Epithelial cell of prostate (primary cell): ENCODE data around the gene RGS6.

Source experiments
- DNase-seq: peaks from one replicate; pipeline ENCODE4 v3.0.0-alpha.2; 2011; ENCODE audit warnings: low read depth, low spot score
- H3K27ac ChIP-seq: fragments of 450-650 bp; 2 replicates; pipeline ENCODE4 v1.5.1; 2017; ENCODE audit warnings: mild to moderate bottlenecking

Gene RGS6

DNA sequence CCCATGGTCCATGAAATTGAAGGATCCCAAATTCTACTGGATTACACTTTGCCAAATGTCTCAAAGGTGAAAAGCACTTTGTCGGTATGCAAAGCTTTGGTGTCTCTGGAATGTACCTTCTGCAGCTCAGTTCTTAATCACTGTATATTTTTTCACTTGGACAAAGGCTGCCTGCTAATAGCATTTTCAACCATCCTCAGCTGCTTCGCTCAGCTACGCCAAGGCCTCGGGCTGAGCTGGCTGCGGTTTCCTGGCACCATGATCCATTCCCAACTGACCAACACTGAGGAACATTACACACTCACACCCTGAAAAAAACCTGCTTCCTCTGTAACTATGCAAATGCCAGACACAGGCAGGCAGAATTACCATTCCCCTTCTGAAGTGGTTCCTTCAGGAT, 626.5 kb downstream of the RGS6 start:
- peak overlapping the region; percentile 95 for H3K27ac ChIP-seq
- no peak for DNase-seq

DNA sequence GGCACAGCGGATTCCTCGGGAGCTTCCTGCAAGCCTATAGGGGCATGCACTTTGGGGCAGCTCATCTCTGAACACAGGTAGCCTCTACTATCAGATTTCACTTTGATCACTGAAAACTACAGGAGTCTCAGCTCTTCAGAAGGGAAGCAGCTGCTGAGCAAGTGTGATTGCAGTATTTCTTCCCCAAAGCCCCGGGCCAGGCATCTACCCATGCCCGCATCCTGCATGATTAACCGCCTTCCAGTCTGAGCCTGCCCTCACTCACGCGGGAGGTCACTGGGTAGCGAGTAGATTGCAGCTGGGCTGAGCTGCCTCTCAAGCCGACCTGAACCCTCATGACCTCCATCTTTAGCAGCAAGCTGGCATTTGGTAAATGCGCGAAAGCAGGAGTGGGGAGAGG, 627.0 kb downstream of the RGS6 start:
- DNase-seq: peak; percentile 40
- H3K27ac ChIP-seq: peak overlapping the region; percentile 95

DNA sequence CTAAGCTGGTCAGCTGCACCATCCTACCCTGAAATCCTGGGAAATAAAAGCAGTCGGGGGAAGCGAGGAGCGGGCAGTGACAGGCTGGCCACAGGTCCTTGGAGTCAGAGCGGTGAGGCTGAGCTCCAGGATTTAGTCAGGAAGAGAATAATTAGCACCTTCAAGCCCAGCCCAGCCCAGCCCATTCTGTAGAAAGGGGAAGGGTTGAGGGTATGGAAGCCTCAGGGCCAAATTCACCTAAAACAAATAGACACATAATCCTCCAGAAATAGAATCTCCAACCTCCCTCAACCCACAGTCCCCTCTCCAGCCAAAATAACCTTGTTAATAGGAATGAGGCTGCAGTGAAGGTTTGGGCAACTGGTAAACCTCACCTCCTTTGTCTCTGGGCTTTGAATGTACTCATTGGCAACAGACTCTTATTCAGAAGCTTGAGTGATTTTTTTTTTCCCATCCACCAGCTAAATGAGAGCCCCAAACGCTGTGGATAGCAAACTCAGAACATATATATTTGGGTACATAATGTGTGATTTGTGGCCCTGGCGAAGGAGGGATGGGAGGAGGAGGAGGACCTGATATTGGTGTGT, 627.5 kb downstream of the RGS6 start:
- no peak for DNase-seq
- H3K27ac ChIP-seq: peak overlapping the region; percentile 95

DNA sequence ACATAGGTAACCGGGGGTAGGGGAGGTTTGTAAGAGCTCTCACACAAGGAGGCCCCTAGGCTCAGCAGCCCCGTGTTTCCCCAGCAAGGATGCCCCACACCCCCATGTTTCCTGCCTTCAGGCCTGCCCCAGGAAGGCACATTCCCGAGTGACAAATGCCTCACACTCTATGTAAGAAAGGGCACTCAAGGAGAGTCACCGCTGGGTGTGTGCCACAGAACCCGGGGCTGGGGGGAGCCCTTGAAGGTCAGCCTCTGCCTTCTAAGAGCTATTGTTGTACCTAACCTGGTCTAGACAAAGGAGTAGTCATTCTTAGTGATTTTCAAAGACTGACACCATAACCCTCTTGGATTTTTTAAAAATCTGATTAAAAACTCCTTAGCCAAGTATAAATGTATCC, 628.1 kb downstream of the RGS6 start:
- H3K27ac ChIP-seq: peak overlapping the region; percentile 95
- no peak for DNase-seq

DNA sequence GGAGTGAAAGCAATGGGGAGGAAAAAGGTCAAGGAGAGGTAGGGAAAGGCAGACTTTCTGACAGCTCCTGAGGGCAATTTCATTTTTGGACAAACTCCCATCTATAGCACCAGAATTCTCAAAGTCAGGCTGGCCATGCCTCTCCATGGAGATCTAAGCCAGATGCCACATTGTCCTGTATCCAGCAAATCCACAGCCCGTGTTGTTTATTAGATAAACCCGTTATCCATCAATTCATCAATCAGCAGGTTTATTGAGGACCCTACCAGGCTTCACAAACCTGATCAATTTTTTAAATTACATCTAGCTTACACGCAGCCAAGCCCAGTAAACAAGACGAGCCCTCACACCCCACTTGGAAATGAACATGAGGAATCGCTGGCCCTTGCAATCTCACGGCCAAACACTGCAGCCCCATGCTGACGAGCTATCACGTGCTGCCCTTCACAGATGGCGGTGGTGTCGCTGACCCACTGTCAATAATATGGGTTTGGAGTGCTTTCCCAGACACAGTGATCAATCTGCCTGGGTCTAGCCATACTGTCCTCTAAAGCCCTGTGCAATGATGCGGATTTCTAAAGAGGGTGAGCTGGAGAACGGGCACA, 628.8 kb downstream of the RGS6 start:
- DNase-seq: no peak
- no peak overlapping the region for H3K27ac ChIP-seq

DNA sequence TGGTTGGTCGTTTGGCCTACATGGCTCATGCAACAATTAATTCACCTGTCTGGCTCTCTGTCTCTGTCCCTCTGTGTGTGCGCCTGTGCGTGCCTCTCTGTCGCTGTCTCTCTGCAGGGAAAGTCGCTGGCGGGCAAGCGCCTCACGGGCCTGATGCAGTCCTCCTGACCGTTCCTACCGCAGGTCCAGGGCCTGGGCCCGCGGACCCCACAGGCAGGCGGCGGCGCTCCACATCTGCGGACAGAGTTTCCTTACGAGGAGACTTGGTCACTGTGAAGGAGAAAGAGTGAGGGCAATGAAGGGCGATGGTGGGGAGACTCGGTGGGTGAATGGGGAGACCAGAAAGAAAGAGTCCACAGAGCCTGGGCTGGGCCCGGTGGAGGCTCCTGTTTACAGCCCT, 630.1 kb downstream of the RGS6 start:
- DNase-seq: no peak
- H3K27ac ChIP-seq: no peak overlapping the region

DNA sequence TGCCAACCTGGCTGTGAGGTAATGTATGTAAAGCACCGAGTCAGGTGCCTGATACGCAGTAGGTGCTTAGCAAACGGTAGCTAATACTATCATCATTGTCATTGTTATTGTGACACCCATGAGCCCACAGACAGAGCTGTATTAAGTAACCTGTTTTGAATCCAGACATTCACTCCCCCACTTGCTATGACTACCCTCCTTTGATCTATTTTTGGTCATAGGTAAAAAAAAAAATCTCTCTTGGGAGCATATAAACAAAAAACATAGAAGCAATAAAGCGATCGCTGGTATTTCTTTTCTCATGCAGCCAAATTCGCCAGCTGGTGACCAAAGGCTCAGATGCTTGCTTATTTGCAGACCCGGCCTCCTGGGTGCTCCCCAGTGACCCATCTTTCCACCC, 631.4 kb downstream of the RGS6 start:
- no peak for DNase-seq
- H3K27ac ChIP-seq: no peak overlapping the region

DNA sequence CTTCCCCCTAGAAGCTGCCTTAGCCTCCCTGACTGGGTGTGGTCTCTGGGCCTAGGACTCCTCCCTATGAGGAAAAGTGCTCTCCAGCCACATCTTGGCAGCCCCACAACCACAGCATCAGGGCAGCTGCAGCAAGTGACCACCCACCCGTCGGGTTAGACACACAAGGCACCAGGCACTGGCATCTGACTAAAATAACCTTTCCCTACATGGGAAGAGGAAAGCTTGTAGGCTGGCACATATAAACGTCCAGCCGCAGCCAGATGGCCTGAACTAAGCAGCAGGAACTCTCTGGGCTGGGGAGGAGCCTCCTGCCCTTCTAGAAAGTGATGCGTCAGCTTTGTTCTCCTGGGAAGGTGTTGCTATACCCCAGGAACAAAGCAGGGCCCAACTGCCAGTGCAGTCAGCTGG, 632.9 kb downstream of the RGS6 start:
- no peak overlapping the region for H3K27ac ChIP-seq
- DNase-seq: no peak

DNA sequence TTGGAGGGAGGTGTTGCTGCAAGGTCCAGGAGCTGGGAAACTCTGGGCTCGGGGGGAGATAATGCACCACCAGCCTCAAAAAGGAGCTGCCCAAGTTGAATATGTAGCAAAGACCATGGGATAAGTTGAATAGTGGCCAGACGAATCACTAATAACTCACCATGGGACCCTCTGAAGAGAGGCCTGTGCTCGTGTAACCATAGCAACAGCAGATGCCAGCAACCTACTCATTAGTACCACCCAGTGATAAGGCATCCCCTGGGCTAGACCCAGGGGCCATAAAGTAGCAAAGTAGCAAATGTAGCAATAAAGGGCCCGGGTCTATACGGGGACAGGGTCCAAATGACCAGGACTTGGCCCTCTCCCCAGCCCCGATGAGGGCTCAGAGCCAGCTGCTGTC, 633.7 kb downstream of the RGS6 start:
- no peak for DNase-seq
- no peak overlapping the region for H3K27ac ChIP-seq

DNA sequence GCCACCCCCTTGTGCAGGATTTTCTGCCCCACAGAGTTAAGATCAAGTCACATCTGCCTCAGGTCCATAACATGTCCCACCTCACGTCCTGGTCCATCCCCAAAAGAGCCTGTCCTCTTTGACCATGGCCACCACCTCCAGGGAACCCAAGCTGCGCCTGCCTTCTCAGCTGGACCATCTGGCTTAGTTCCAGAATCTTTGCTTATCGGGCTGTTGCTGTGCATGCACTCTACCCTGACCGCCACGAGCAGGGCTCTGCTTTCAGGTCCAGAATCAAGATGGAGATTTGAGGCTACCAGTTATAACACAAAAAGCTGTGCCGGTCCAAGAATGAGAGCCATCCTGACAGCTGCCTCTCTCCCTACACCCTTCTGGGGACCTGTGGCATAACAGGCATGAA, 635.0 kb downstream of the RGS6 start:
- no peak overlapping the region for H3K27ac ChIP-seq
- no peak for DNase-seq

DNA sequence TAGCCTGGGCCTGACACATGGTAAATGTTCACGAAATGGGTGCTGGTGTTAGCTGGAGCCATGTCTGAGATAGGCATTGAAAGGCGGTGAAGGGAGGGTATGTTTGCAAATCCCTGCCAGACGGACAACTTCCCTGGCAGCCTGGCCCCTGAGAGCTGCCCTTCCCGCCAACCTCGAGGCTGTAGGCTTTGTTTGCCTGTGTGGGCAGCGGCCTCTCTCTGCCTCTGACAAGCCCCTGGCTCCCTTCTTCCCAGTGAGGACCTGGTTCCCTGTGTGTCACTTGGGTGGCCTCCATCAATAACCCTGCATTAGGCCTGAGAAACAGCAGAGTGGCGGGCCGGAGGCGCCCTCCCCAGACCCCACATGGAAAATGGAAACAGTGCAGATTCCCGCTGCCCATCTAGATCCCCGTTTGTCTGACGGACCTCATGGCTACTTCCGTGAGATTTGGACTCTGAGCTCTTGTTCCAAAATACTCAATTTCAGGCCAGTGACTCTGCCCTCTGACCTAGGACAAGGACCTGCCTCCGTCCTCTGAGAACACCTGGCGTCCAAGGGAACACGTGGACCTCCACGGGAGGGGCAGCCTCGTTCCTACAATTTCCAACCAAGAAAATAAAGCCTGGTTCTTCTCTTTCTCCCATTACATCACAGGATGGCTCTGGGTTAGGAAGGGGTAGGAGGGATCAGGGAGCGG, 636.2 kb downstream of the RGS6 start:
- no peak overlapping the region for H3K27ac ChIP-seq
- no peak for DNase-seq

DNA sequence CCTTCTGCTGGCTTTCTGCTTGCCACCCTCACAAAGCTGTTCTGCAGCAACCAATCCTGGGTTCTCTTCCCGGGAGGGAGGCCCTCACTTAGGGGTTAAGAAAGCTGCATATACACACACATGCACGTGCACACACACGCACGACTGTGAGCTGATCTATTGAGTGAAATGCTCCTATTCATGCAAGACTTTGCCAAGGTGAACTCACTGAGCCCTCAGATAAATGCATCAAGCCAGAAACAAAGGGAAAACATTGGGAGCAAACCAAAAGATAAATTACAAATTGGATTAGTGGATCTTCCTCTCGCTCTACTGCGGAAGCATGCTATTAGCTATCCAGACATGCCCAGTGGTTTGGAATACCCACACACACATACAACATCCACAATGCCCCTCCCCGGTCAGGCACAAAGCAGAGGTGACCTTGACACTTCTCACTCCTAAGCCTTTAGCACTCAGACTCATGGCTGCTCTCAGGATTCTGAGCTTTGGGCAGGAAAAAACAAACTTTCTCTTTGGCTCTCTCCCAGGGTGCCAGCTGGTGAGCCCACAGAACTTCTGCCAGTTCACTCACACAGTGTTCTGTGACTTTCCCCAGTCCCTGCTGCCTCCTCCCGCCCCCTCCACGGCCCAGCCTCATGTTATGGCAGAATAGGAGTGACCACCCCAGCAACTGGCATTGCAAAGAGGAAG, 641.6 kb downstream of the RGS6 start:
- no peak for DNase-seq

DNA sequence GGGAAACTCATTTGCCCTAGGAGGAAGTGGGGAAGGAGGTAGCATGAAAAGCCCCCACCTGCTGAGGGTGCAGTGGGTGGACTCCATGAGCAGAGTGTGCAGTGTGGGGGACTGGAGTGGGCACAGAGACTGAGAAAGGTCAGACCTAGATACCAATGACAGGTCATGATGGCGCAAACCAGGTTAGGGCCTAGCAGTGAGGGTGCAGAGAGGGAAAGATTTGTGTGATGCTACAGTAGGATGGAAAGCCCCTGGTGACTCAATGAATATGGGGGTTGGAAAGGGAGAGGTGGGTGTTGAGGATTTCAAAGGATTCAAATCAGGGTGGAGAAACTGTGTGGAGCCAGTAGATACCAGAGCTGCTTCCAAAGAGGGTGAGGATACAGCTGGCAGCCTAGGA, 642.5 kb downstream of the RGS6 start:
- no peak for DNase-seq
- no peak overlapping the region for H3K27ac ChIP-seq

More for the DNA sequence above, 641.6 kb downstream of the RGS6 start:
- no peak overlapping the region for H3K27ac ChIP-seq

DNA sequence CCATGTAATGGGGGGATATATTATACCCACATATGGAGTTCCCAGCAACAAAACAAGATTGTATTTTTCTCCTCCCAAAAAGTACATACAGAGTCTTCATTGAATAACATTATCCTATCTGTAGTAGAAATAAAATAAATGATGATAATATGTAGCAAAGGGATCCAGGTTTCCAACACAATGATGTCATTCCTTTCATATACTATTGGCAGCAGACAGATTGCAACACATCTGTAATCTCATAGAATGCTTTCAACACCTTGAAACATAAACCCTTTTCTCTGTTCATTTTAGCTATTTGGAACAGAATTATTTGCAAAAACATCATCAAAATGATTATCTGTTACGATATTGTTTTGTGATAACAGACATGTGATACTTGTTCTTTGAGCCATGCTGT, 644.0 kb downstream of the RGS6 start:
- H3K27ac ChIP-seq: no peak overlapping the region

DNA sequence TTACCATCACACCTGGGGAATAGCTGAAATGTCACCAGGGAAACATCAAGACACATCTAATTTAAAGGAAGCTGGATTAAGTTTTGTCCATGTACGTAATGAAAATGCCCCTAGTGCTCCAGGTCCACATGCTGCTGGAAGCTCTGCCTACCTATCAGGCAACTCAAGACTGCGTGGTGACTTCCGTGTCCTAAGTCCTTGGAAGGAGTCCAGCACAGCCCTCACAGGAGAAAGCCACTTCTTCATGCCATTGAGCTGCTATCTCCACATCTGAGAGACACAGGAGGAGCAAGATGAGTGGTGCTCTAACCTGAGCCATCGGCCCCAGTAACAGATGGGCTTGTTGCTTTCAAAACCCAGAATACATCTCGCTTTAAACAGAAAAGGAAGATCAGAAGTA, 645.3 kb downstream of the RGS6 start:
- no peak overlapping the region for H3K27ac ChIP-seq
- DNase-seq: no peak

More for the DNA sequence above, 644.0 kb downstream of the RGS6 start:
- no peak for DNase-seq

DNA sequence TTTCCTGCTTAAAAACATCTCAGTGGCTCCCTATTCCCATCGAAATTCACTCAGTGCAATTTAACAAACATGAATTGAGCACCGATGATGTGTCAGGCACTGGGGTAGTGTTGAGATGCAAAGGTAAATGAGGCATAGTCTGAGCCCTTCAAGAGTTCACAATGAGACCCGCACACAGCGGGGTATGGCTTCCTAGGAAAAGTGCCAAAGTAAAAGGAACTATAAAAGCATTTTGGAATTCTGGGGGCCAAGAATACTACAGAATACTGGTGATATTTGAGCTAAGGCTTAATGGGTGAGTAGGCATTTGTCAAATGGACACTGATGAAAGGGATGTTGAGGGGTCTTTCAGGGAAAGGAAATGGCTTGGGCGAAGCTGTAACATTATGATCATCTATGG, 646.3 kb downstream of the RGS6 start:
- H3K27ac ChIP-seq: no peak overlapping the region
- no peak for DNase-seq

DNA sequence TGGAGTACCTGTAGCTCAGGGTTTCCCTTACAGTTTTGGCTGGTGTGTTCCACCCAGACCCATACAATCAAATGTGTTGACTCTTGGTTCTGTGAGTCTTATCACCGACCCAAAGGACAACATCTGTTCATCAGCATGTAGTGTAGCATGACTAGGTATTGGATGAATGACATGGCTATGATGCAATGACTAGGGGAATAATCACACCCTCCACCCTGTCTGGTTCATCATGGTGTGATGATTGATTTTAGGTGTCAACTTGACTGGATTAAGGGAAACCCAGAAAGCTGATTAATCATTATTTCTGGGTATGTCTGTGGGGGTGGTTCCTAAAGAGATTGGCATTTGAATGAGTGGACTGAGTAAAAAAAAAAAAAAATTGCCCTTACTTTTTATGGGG, 650.4 kb downstream of the RGS6 start:
- DNase-seq: peak; percentile 10
- no peak overlapping the region for H3K27ac ChIP-seq

DNA sequence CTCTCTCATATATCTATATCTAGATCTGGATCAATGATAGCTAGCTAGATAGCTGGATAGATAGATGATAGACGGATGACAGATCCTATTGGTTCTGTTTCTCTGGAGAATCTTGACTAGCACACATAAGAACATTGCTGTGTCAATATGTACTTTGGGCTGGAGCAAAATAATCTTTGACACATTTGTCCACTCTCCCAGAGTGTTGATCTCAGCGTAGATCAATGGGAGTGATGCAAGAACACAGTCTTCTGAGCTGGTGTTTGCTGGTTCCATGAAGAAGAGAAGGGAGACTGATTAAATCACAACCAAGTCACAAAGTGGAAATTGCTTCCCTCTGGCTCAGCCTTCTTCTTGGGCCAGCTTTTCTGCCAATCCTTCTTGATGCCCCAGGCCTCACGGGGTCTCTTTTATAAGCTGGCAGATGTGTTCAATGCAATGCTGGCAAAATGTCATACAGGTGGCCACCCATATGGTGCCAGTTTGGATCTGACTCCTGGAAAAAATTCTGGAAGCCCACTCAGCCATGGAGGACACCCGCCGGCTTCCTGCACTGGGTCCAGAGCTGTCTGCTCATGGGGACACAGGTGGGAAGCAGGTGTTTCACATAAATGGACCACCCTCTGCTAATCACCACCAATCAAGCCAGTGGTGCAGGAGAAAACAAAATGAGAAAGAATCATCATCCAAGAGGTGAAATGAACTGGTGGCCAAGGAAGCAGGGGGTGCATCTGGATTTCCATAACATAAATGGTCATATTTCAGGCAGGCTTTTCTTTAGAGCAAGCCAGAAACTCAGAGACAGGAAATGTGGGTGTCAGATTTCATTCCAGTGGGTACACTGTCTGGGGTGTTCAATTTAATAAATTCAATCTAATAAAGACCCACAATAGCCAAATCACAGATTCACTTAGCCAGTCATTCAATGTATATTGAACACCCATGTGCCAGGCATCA, 651.4 kb downstream of the RGS6 start:
- H3K27ac ChIP-seq: no peak overlapping the region
- no peak for DNase-seq

DNA sequence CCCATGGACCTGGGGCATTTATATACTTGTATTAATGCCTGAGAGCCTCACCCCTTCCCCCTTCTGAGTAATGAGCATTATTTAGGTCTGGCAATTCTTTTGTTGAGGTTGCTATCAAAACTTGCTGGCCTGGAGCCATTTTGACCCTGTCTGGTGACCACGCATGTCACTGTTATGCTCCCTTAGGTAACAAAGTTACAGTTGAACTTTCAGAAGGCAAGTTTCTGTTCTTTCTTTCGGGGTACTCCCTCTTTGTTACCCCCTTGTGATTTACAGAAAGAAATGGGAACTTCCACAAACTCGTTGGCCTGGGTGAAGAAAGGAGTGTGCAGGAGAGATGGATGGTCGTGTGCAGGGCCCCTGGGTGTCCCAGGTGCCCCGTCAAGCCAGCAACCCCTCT, 656.3 kb downstream of the RGS6 start:
- no peak overlapping the region for H3K27ac ChIP-seq
- DNase-seq: no peak

DNA sequence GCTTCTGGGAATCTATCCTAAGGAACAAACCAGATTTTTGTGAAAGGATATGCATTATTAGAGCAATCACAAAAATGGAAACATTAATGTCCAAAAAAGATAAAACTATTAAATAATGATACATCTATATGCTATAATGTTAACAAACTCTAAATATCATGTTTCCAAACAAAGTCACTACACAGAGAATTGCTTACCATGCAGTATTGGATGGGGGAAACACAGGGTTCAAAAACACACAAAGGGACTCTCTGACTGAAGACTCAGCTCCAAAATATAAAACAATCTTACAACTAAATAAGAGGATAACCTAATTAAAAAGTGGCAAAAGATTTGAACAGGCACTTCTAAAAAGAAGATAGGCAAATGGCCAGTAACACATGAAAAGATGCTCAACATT, 657.4 kb downstream of the RGS6 start:
- DNase-seq: no peak
- no peak overlapping the region for H3K27ac ChIP-seq
